ENCODE results near the gene TRIM63.

- TF ChIP-seq GATA3 (IDR thresholded peaks at IDR 0.05; ENCODE audit: low read depth, low read length) (no peak), GATA2 (IDR thresholded peaks at IDR 0.05; ENCODE audit: low read depth, low read length) (no peak)
Observed at GRCh38 chr1:26050248-26050640, 17.2 kb downstream of the TRIM63 start.
